Hepatocyte (in vitro differentiated cells): ENCODE measurements around the gene PADI3.

Experiments
- CTCF ChIP-seq: fragments of 200-600 bp; sonication (generic); IDR thresholded peaks from 2 replicates; pipeline ENCODE4 v1.5.1; 2016; ENCODE audit warnings: antibody characterized with exemption, mild to moderate bottlenecking; ENCODE audit not compliant: poor library complexity
- EZH2 ChIP-seq: fragments of 200-600 bp; sonication (generic); IDR thresholded peaks from 2 replicates; pipeline ENCODE4 v1.6.1; 2016; ENCODE audit warnings: antibody characterized with exemption, mild to moderate bottlenecking, borderline replicate concordance
- EZH2phosphoT487 ChIP-seq: fragments of 200-600 bp; sonication (generic); IDR thresholded peaks from one replicate; pipeline ENCODE4 v1.6.1; 2018; ENCODE audit warnings: antibody characterized with exemption, mild to moderate bottlenecking, low read depth, moderate library complexity; ENCODE audit not compliant: unreplicated experiment, severe bottlenecking

- TF ChIP-seq CTCF, result no peak
- no peak for TF ChIP-seq EZH2
- no peak for TF ChIP-seq EZH2phosphoT487
Measured at GRCh38 chr1:17281775-17282181, 32.9 kb downstream of the PADI3 start.
